Skin of body (tissue), 2 donors: ENCODE data around the gene RPS6KA2. TPM values are rescaled to one million over a fixed set of nuclear protein-coding genes. Genes with fewer than 3 reads are reported as not detected.

Experiments used
- DNase-seq: peaks from one replicate; lab custom pipeline; 2025; lab: John Stamatoyannopoulos, UW
- total RNA-seq: library from RNA; depleted of rRNA; stranded (reverse); fragments of >200 nt; gene quantifications from one replicate; pipeline ENCODE4 v1.2.3, GENCODE V29; 2014

The RPS6KA2 gene
- 11.7 TPM for total RNA-seq

DNA sequence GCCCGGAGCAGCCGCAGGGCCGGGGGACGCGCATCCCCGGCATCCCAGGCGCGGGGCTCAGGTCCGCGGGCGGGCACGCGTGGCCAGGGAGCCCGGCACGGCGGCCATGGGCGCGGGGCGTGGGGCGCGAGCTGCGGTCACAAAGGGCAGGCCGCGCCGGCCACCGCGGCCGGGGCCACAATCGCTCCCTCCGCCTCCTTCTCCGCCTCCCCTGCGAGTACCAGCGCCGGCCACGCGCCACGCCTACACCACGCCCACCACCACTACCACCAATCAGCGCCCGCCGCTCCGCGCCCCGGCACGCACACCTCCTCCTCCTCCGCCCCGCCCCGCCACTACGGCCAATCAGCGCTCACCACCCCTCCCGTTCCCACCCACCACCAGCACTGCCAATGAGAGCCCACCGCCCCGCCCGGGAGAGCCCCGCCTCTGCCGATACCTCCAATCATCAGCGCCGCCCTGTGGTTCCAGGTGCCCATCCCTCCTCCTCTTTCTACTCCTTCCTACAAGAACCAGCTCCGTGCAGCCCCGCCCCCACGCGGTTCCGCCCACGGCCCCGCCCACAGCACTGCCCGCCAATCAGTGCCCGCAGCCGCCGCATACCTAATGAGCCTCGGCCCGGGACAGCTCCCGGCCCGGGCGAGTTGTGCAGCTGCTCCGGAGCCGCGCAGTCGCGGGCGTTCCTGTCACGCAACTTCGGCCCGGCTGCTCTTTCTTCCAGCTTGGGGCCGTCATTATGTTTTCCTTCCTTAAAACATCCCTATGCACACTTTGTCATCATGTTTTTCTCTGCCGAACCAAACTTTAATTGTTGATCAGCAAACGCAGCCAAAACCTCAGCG is at the start of gene RPS6KA2:
Gene RPS6KA2, minus strand, starts transcription at position 219 of the 842 bp plus-strand sequence. CDS start 232 bp downstream, outside the sequence.
- peak; percentile 99 for DNase-seq

DNA sequence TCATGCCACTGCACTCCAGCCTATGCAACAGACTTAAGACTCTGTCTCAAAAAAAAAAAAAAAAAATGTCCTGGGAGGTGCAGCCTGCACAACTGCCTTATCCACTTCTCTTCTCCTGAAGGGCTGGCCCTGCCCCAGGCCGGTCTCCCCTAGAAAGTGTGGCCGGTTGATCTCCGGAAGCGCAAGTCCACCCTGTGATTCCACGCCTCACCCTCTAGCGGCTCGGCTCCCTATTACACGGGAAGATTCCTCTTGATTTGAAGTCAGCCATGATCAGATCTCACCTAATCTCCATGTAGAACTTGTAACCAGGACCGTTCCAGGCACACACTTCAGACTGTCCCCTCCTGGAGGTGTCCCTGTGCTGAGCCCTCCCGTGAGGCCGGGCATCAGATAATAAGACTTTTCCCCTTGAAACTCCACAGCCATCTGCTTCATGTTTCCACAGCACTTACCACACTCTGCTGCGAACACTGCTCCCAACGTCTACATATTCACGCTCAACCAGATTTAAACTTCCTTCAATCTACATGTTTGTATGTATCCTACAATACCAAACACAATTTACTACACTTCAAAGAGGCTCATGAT is 49.3 kb upstream of the RPS6KA2 start:
- DNase-seq, result no peak

DNA sequence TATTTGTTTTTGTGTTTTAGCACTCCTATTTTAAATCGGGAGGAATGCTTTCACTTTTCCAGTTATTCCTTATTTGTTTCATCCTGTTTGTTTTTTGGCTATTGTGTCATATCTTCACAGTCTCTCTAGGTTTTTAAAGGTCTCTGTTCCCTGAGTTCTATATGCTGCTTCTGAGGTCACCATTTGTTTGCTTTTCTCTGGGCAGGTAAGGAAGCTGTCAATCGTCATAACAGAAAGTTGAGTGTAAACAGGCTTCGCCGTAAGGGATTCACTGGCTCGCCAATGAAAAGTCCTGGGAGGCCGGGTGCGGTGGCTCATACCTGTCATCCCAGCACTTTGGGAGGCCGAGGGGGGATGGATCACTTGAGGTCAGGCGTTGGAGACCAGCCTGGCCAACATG is 48.7 kb upstream of the RPS6KA2 start:
- DNase-seq, result no peak

DNA sequence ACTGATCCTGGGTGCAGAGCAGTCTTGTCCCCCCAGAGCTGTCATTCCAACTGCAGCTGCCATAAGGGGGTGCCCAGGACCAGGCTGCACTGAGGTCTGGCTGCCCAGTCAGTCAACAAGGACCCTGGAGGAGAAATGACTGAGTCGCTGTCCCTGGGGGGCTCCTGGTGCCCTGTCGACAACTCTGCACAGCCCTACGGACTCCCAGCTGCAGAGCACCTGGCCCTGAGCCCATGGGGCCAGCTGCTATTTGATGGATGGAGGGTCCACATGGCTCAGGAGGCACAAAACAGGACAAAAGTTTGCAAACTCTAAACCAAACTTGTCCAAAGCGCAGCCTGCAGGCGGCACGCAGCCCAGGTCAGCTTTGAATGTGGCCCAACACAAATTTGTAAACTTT is 46.3 kb upstream of the RPS6KA2 start:
- no peak for DNase-seq

DNA sequence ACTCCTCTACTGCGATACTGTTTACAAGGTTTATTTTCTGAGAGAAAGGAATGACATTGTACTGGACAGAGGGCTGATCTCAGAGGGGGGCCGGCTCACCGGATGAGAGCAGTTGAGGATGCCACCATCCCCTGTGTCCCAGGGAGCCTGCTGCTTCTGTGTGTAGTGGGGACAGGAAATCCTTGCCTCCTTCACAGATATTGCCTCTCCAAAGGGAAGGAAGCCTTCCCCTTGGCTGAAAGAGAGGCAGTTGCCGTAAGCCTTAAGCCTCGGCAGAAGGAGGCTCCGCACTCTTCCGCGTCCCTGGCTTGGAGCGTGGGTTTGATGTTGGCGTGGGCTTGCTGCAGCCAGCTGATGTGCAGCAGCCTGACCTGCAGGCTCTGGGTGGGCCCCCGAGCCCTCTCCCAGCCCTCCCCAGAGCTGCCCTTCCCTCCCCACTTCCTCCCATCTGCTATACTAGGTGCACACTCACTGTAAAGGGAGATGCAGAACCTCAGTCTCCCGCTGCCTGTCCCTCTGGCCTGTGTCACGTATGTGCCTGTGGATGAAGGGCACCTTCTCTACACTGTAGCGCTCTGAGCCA is 45.7 kb upstream of the RPS6KA2 start:
- DNase-seq, result no peak

DNA sequence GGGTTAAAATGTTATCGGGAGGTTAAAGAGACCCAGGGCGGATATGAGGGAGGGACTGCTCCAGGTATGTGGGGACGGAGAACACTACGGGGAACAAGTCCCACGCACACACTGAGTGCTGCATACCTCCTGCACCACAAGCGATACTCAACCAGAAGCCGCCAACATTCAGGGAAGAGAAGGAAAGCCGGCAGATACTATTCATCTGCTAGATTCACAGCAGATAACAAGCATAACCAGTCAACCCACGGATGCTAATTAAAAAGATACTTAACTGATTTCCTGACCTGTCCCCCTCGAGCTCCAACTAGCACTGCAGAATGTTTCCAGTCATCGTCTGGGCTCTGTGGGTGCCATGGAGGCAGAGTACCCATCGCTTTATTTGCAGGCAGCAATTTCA is 45.1 kb upstream of the RPS6KA2 start:
- no peak for DNase-seq

DNA sequence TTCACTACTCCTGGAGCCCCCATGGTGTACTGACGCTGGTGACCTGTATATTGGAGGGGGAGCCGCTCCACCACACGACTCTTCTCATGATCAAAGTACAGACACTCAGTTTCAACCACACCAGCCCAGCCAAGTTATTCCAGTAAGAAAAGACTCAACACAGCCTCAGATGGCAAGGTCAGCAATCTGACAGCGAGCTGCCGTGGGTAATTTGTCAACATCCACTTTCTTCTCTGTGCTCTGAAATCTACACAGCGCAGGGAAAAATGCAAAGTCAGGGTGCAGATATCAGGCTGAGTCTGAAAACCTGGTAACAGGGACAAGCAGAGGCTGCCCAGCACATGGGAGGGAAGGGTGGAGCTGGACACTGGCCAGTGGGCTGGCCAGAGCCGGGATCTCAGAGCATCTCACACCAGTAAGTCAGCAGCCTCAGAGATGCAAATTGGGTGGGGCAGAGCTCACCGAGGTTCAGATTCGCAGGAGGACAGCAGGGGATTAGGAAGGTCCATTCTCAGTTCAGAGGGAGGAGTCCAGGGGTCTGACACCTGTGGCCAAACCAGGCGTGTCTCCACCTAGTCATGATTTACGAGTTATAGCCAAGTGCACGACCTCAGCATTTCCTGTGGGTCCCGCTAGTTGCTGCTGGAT is 44.5 kb upstream of the RPS6KA2 start:
- no peak for DNase-seq

DNA sequence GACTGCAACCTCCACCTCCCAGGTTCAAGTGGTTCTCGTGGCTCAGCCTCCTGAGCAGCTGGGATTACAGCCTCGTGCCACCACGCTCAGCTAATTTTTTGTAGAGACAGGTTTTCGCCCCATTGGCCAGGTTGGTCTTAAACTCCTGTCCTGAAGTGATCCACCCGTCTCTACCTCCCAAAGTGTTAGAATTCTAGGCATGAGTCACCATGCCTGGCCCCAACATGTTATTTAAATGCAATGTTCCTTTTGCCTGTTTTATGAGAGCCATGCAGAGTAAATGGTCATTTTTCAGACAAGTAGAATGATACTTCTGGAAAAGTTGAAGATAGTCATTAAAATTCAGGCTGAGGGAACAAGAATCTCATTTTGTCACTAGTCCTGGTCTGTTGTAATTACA is 43.8 kb upstream of the RPS6KA2 start:
- no peak for DNase-seq

DNA sequence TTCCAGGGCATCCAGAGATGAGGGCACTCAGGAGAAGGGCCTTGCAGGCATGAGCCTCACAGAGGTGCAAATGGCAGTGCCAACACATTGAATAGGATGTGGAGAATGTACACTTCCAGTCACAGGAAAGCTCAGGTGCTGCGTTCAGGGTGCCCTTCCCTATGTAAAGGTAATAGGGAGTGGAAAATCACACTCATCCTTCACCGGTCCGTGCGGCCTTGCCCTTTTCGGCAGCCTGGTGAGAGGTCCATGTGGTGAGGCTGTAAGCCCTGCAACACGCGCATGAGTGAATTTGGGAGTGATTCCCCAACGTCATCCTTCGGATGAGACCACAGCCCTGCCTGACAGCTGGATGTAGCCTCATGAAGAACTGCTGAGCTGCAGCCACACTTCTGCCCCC is 43.0 kb upstream of the RPS6KA2 start:
- DNase-seq, result no peak

DNA sequence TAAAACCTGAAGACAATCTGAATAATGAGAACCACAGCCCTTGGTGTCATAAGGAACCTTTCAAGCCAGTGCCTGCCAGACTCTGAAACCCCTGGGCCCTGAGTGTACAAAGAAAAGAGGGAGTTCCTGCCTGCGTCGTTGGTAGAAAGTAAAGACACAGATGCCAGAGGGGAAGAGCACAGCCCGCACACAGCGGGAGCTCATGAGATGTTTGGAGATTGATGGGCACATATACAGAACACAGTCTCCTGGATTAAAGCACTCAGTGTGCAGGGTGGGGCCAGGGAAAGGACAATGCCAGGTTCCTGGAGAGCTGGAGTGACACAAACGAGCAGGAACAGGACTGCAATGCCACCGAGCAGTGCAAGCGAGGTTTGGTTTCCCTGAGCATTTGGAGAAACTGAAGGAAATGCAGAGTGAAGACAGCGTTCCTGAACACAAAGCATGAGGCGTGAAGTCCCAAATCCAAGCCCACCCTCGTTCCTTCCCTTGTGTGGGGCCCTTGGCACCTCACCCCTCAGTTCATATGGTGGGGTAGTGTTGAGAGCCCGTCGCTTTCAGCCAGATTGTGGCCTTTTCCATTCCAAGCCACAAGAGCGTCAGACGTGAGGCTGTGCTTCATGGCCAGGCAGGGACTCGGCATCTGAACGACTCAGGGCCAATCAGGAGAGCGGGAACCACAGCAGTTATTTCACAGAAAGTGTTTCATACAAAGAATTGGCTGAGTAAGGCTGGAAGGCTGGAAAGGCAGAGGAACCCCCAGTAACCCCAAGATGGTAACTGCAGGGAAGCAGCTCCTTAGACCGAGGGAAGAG is 41.0 kb upstream of the RPS6KA2 start:
- no peak for DNase-seq

DNA sequence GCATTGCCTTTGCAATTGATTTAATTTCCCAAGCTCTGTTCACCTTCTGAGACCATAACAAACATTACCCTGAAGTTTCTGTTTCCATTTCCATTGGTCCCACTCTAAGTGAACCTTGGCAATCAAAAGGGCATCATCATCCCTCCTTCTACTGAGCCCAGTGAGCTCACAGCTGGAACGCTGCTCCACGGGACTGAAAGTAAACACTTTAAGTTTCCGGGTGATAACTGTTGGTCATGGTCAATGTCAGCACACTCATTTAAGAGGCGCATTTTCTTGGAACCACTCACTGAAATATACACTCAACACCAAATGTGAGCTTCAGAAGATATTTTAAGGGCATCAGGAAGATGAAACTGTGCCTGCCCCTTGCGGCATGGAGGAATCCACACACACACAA is 37.1 kb upstream of the RPS6KA2 start:
- DNase-seq, result no peak

DNA sequence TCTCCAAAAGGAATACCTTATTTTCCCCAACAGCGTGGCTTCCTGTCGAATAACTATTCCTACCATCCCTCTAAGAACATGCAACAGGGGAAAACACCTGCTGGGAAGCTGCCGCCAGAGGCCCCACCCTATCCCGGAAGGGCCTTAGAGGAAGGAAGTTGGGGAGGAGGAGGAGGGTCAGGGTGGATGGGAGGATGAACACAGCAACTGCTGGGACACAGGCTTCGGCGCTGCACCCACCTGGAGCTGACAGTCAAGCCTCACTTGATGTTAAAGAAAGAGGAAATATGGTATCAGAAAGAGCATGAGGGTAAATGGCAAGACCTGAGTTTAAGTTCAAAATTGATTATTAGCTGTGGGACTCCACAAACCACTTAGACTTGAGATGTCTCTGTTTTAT is 36.5 kb upstream of the RPS6KA2 start:
- no peak for DNase-seq

DNA sequence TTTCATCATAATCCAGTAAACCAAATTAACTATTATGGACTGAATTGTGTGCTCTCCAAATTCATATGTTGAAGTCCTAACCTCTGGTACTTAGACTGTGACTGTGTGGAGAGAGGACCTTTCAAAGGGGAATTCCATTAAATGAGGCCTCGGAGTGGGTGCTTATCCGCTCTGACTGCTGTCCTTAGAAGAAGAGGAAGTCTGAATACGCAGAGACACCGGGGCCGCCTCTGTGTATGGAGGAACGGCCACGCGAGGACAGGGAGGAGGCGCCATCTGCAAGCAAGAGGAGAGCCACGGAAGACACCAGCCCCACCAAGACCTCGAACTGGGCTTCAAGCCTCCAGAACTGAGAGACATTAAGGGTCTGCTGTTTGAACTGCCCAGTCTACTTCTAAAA is 35.6 kb upstream of the RPS6KA2 start:
- no peak for DNase-seq

DNA sequence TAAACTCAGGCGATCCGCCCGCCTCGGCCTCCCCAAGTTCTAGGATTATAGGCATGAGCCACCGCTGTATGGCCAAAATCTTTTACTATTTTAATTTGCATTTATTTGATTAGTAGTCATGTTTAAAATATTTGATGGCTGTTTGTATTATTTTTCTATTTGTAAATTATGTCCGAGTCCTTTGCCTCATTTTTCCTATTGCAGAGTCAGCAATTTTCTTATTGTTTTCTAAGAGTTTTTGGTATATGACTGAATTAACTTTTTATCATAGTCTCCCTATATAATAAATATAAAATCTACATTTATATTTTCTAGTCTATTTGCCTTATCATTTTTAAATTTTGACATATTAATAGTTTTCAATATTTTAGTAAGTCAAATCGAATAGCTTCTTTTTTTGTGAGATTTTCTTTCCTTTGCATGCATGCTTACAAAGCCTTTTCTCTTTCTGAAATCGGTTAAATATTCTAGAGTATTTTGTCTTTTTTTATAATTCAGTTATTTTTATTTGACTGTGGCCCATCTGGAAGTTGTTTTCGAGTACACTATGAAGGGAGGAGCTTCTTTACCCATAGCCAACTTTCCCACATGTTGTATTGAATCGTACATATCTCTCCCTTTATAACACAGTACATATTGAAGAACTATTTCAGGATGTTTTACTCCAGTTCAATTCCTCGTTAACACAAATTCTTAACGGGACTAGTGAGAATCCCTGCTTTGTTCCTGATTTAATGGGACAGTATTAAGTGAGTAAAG is 34.5 kb upstream of the RPS6KA2 start:
- peak; percentile 75 for DNase-seq

DNA sequence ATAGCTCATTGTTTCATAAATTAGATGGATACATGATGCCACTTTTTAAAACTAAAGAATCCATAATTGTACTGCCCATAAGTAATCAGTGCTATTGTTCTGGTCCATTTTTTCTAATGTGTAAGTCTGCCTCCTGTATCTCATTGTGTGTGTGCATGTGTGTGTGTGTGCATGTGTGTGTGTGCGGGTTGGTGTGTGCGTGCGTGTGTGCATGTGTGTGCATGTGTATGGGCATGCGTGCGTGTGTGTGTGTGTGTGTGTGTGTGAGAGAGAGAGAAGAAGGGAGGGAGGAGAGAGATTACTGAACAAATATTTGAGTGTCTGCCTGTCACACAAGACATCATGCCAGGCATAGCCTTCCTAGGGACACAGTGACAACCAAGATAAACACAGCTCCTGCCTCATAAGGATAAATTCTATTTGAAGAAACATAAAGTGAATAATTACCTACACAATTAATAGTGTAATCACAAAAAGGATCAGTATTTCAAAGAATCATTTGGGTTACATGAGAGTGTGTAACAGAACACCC is 33.2 kb upstream of the RPS6KA2 start:
- no peak for DNase-seq

DNA sequence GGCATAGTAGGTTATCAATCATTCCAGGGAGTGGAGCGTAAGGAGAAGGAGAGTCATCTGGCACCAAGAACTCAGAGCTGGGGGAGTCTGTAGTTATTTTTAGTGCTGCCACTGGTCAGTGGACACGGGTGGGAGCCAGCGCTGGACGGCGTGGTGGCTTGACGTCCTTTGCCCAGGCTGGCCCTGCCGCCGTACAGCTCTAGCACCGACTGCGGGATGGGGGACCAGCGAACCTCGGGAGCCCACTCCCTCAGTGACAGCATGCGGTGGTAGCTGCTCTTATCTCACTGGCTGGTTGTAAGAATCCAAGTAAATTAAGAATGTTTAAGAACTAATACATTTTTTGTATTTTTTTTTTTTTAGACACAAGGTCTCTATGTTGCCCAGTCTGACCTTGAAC is 32.5 kb upstream of the RPS6KA2 start:
- no peak for DNase-seq

DNA sequence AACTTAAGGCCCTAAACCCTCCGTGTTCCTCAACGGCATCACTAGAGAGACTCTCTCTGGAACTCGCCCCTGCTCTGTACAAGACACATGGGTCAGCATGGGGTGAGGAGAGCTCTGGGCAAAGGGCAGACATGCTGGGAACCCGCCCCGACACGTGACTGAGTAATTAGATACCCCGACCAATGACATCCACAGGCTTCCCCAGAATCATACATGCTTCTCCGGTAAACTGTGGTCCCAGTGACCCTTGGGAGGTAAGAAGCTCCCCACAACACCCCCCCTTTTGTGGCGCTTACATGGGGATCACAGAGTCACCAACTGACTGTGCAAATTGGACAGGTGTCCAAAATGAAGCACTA is 31.7 kb upstream of the RPS6KA2 start:
- DNase-seq, result no peak

DNA sequence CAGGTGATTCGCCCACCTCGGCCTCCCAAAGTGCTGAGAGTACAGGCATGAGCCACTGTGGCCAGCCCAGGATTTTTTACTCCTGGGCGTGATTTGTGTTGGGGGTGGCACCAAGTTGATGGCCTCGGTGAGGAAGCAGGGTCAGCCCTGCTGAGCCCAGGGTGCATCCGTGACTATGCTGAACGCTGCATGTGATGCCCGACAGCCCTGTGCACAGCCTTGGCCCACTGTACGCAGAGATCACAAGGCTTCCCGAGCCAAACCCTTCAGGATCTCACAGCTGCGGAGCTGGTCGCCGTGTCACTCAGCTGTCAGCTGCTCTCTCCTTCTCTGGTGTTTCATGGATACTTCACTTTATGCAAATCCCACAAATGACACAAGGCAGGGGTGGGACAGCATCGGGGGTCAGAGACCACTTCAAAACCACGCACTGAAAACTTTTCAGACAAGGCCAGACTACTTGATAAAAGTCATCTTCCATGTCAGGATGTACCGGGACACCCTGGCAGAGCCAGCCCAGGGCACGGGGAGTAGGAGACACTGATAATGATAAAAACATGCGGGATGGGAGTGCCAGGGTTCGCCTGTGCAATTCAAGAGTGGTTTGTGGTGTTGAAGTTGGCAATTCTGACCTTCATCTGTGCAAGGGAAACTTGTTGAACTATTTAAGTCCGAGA is 31.2 kb upstream of the RPS6KA2 start:
- DNase-seq, result no peak

DNA sequence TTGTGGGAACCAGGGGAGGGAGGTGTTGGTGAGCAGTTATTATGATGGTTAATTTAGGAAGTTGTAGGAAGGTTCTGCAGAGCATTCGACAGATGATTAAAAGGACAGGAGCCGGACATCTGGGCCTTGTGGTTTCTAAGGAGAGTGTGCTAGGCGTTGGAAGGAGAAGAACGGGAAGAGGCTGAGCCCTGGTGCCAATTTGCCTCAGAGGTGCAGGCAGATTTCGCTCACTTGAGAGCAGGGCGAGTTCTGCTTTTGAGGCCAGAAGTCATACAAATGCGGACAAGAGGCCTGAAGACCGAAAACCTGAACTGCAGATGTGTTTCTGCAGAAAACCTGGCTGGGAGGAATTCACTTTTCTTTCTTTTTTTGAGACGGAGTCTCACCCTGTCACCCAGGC is 30.5 kb upstream of the RPS6KA2 start:
- no peak for DNase-seq
